GM18909 (cell line): ENCODE data around the gene EHBP1.
"Not testable (repeated sequence)": the region's sequence is repeated elsewhere in the genome, so short reads cannot be mapped to it uniquely, and the experiment has no call there.

Experiments
- ATAC-seq: cut with Tn5 transposase; IDR thresholded peaks from one replicate; pipeline ENCODE4 v1.9.1; 2021; ENCODE audit warnings: mild to moderate bottlenecking; ENCODE audit not compliant: unreplicated experiment, poor library complexity

EHBP1 gene

DNA sequence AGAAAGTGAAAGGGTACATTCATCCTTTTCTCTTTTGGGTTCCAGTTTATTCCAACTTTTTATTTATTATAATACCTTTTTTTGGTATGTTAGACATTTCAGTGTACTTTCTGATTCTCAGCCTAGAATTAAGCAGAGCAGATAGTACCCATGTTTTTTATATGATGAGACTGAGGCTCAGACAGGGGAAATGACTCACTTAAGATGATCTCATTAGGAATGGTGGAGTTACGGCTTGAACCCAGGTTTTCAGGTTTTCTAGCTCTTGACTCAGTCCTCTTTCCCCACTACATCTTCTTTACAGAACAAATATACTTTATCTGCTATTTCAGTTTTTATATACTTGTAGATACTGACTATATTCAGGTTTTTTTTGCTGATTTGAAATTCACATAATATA, 293.4 kb downstream of the EHBP1 start:
- no peak for ATAC-seq

DNA sequence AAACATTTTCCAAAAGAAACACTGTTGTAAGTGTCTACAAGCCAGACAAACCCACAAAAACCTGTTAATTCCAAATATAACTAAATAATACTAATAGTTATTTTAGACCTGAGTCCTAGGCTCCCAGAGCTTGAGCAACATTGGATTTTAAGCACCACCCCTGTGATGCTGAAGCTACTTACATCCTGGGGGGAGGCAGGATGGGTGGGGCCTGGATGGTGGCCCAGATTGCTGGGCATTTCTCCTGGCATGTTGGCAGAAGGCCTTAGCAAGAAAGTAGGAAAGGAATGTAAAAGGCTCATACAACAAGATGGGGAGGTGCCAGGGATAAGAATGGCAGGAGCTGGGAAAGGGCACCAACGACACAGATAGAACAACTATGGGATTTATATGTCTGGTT, 294.4 kb downstream of the EHBP1 start:
- ATAC-seq: no peak

DNA sequence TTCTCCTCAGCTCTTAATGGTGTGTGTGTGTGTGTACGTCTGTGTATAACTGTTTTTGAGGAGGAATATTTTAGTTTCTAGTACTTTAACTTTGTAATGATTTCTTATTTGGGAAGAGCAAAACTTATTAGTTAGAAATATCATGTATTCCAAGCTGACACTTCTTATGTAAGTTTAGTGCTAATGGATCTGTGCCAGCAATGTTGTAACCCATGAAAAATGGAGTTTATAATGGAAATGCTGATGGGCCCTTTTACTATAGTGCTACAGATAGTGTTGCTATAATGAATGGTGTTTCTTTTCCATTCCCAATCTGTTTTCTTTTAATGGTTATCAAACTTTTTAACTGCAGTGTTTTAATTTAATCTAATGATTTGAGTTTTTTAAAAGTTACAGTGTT, 295.3 kb downstream of the EHBP1 start:
- no peak for ATAC-seq

DNA sequence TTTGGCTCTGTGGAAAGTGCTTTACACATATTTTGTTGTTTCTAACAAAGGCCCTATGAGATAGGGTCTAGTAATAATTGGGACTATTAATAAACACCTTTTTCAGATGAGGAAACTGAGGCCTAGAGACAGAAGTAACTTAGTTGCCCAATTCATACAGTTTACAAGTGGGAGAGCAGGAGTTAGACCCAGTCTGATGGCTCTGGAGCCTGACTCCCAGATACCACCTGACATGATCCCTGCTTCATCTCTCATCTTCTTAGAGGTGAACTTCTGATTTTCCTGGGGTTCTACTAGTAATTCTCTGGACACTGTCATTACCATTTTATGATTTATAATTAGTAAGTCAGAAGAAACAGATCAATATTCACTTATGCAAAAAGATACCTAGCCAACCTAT, 296.1 kb downstream of the EHBP1 start:
- no peak for ATAC-seq

DNA sequence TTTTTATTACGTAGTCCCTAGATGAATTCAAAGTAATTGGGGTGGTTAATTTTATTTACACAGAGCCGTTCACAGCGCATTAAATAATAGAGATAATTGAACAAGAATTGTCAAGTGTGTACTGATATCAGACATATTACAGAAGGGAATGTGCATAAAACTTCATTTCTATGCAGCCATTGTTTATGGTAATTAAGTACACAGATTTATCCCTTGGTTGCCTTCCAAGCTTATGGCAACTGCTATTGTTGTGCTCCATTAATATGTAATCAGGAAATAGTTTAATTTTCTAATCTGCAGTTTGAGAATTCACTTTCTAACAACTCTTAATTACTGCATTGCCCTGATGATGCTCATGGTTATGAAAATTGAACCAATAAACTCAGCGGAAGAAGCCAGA, 297.8 kb downstream of the EHBP1 start:
- no peak for ATAC-seq

DNA sequence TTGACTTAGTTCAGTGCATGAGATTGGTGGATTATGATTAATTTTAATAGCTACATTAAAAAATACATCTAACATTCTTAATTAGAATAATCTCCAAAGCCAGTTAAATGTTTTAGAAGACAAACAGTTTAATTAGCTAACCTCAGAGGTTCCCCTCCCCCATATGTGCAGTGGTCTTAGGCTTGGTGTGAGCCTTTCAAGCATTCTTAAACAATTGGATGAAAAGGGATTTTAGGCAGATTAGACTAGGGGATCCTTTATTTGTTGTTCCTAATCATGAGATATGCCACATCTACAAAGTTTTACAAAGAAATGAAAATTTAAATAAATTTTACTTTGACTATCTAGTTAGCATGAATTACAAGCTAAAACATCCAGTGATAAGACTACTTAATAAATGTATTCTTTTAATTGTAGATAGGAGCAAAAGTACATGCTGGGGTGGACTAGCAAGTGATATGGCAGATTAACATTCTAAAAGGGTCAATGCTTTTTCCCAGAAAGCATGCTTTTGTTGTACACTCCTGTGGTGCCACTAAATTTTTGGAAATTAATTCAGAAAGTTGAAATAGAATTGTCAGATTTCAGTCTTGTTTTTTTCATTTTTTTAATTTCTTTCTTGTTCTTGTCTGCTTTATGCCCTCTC, 302.4 kb downstream of the EHBP1 start:
- ATAC-seq: no peak

DNA sequence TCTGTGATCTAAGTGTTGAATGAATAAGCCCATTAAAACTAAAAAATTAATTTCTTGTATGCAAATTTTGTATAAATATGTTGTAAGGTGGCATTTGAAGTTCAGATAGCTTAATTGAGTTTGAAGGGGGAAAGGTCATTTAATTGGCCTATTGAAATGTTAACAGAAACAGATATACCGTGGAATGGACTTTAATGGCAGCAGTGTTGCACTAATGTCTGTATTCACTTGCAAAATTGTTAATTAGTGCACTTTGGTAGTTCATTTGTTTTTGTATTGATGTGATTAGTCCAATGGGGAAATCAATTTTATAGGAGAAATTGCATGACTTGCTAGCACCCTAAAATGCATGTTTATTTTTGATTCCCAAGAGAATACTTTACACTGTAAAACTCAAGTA, 303.3 kb downstream of the EHBP1 start:
- ATAC-seq: no peak

DNA sequence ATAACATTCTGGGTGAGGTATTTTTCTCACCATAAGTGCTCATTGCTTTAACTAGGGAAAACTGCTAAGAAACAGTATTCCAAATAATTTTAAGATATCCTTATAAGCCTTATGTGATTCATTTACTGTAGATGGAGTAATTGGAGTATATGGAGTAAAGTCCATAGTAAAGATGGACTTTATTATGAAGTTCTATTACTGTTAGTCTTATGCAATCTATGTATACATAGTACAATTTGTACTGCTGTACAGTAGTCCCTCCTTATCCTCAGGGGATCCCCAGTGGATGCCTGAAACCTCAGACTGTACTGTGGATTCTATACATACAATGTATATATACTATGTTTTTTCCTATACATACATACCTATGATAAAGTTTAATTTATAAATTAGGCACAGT, 304.0 kb downstream of the EHBP1 start:
- ATAC-seq: no peak

DNA sequence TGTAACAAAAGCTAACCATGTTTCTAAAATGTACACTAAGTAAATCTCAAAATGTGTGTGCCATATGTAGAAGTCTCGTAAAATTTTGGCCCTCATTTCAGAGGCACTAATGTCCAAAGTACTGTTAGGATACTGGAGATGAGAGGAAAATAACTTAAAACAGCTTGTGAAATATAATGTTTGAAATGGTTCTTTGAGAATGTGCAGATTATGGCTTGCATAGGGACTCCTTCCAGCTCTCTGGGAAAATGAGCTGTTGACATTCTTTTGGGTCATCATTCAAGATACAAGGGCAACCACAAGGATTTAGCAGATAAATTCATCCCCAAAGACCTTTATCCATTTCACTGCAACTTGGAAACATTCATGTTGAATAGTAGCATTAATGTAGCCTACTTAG, 307.0 kb downstream of the EHBP1 start:
- no peak for ATAC-seq

DNA sequence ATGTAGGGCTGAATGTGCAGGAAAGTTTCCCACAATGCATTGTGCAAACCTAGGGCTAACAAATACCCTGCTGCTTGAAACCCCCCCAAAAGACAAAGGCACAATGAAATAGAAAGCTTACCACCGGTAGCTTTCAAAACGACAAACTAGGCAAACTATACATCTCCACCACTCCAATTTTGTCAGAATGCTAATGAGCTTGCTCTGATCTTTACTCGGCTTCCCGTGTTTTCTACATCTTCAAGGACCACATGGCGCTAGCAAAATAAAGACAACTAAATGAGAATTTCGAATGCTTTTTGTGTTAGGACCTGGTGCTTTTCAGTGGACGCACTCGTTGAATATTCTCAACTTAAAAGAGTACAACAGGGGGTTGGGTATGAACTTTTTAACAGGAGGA, 307.9 kb downstream of the EHBP1 start:
- no peak for ATAC-seq

DNA sequence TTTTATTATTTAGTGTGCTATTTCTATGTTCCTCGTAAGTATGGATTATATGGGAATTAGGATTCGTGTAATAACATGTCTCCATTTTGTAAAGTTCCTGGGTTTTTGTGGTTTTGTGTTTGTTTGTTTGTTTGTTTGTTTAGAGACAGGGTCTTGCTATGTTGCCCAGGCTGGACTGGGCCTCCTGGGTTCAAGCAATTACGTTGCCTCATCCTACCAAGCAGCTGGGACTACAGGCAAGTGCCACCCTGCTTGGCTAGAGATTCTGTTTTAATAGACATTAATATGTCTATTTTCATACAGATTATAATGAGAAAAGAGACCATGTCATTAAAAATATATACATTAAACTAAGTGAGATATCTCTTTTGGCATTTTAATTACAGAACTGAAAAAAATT, 309.9 kb downstream of the EHBP1 start:
- no peak for ATAC-seq

DNA sequence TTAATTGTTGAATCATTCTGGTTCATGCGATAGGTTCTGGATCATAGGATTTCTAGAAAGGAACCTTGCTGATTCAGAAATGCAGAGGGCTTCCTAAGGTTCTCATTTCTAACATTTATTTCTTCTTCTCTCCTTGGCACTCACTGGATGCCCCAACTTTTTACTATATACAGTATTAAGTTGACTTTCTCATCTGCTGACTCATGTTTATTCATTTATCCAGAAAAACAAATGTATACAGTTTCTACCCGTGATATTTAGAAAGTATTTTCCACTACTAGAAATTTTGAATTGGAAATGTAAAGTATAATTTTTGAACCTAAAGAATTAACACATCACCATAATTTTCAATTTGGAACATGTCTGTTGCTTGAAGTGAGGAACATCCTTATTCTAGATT, 312.9 kb downstream of the EHBP1 start:
- ATAC-seq: no peak

DNA sequence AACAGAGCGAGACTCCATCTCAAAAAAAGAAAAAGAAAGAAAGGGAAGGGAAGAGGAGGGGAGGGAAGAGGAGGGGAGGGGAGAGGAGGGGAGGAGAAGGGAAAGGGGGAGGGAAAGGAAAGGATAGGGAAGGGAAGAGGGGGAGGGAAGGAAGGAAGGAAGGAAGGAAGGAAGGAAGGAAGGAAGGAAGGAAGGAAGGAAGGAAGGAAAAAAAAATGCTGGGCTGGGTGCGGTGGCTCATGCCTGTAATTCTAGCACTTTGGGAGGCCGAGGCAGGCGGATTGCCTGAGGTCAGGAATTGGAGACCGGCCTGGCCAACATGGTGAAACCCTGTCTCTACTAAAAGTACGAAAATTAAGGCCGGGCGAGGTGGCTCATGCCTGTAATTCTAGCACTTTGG, 314.2 kb downstream of the EHBP1 start:
- ATAC-seq: not testable (repeated sequence)

DNA sequence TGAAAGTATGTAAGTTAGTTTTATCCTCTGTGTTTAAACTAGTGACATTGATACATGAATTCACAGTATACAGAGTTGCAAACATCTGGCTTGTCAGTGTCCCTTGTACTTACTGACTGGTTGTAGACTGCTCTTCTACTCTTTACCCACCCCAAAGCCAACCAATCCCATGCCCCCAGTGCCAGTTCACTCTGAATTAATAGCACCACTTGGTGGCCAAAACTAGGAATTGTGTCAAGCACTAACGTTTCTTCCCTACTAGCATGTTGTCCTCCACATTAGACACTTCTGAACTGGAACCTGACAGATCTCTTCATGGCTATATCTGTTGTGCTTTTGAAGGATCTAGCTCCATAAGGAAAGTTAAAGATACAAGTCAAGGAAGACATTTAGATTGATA, 317.9 kb downstream of the EHBP1 start:
- ATAC-seq: peak; percentile 57

DNA sequence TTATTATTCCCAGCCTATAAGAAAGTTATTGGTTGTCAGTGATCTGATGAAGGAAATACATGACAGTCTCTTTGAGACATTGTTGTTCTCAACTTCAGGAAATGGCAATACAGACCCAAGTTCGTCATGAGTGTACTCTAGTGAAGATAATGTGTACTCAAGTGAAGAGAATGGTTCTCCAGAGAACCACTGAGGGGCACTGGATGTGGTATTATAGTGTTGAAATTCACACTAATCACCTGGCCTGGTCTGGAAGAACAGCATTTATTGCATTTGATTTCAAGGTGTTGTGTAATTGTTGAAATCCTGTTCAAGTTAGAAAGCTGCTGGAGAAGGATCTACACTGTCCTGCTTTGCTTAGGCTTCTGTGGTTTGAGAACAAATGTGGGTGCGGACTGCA, 321.7 kb downstream of the EHBP1 start:
- ATAC-seq: no peak

DNA sequence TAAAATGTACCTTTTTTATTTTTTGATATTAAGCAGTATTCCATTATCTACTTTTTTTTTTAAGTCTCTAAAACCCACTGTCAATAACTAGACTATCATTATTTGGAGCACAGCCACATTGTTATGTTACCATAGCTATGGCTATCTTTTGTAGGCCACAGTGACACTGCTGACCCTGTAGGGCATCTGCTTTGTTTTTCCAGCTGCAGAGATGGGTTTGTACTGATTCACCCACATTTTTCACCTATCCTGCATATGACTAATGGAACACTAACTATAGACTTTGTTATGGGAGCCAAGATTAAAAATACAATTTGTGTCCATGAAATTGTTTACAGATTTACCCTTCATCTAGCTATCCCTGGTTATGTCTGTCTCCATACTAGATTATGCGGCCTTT, 323.5 kb downstream of the EHBP1 start:
- ATAC-seq: no peak

DNA sequence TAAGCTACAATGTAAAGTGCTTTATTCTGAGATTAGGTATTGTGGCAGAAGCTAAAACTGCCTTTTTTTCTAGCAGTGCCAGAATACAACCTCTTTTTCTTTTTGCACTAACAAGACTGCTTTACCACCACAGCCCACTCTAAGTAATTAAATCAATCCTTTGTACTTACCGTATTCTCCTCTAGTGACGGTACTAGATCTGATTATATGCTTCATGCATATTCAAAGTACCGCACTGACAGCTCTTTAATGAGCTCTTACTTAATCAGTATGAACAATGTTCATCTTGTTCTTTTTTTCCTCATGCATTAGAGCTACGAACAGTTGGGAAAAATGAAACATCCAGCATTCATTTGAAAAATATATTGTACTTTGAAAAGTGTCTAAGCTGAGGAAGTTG, 329.0 kb downstream of the EHBP1 start:
- no peak for ATAC-seq

DNA sequence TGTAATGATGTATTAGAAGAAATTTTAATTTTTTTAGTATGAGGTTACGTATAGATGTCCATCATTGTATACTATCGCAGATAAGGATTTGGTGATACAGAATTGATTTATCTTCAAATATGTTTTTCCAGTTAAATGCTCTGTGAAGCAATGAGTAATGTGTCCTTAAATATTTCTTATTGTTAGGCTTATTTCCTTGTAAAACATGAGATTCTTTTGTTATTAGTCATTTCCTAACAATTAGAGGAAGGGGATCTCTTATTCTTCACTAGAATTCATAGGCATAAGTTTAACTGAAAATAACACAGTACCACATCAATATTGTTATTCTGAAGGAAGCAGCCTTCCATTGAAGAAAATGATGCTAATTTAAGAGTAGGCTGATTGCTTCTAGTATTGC, 329.7 kb downstream of the EHBP1 start:
- no peak for ATAC-seq

DNA sequence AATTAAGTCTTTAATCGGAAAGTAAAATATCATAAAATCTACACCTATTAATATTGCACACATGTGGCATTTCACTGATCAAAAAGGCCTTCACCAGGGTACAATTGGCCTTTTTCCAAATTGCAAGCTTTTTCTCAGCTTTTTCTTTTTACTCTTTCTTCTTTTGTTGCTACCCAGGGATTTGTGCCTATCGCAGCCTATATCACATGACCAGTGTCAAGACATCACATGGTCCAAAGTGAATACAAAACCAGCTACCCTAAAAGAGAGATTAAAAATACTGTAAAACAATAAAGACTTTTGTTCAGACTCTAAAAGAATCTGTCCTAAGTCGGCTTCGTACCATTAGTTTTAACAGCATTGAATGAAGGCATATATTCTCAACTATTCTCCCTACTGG, 330.1 kb downstream of the EHBP1 start:
- no peak for ATAC-seq

DNA sequence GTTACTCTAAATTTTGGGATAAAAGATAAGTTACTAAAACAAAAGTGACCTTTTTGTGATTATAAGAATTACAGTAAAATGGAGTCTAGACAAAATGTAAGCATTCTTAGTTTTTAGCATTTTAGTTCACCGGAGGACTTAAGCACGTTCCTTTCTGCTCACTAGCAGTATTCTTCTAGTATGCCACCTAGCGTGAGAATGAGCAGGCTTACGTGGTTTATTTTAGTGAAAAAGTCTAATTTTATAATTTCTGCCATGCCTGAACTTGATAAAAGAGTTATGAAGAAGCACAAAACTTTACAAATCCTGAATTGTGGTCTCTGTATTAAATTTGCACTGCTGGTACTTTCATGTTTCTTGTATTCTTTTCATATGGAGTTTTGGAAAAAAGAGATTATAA, 332.5 kb downstream of the EHBP1 start:
- no peak for ATAC-seq

DNA sequence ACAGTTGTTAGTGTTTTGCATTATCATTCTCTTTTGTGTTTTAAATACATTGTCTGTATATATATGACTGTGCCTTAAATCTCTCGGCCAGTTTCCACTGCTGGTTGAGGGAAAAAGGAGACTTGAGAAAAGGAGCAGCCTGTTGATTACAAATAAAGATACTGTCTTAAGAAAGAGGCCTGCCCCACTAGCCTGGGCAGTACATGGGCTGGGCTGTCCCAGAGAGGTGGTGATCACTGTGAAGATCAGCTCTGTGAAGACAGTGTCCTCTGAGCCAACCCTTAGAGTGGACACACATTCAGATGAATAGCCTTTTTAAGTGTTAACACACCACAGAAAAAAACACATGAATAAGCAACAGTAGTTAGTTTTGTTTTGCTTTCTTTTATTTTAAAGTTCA, 335.1 kb downstream of the EHBP1 start:
- ATAC-seq: no peak

DNA sequence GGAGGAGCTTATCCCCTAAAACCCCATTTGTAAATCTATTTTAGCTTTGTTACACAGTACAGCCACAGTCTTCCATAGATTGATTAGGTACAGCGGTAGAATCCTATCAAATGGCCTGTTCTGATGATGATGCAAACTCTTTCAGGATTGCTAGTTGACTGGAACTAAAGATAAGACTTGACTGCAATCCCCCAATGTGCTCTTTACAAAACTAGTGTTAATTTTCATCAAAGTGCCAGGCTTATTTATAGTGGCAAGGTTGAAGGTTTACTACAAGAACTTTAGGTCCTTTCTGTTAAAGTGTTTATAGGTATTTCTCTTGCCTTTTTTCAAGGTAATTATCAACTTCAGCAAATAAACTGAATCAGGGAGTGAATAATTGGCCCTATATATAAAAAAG, 336.1 kb downstream of the EHBP1 start:
- no peak for ATAC-seq
